ENCODE results near the gene RMP24.
"Not testable (repeated sequence)": the region's sequence is repeated elsewhere in the genome, so short reads cannot be mapped to it uniquely, and the experiment has no call there.

DNA sequence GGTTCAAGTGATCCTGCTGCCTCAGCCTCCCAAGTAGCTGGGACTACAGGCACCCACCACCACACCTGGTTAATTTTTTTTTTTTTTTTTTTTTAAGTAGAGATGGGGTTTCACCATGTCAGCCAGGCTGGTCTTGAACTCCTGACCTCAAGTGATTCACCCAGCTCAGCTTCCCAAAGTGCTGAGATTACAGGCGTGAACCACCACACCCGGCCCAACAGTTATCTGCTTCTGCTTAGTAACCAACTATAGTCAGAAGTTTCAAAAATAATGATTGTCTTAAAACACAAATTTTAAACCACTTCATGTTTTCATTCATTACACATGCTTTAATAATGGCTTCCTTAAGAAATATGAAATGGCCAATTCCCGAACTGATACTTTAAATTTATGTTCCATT, 51.8 kb downstream of the RMP24 start:
- not testable (repeated sequence) for TF ChIP-seq ISL1 (CRISPR knock-in tag; IDR thresholded peaks at IDR 0.05); BACH2 (CRISPR knock-in tag; IDR thresholded peaks at IDR 0.05; ENCODE audit: borderline replicate concordance); ARNTL (CRISPR knock-in tag; IDR thresholded peaks at IDR 0.05; ENCODE audit: borderline replicate concordance, low read depth); CSDC2 (CRISPR knock-in tag; IDR thresholded peaks at IDR 0.05); ZNF70 (CRISPR knock-in tag; IDR thresholded peaks at IDR 0.05); ZFP3 (CRISPR knock-in tag; IDR thresholded peaks at IDR 0.05)
- TF ChIP-seq, protein P1, sequence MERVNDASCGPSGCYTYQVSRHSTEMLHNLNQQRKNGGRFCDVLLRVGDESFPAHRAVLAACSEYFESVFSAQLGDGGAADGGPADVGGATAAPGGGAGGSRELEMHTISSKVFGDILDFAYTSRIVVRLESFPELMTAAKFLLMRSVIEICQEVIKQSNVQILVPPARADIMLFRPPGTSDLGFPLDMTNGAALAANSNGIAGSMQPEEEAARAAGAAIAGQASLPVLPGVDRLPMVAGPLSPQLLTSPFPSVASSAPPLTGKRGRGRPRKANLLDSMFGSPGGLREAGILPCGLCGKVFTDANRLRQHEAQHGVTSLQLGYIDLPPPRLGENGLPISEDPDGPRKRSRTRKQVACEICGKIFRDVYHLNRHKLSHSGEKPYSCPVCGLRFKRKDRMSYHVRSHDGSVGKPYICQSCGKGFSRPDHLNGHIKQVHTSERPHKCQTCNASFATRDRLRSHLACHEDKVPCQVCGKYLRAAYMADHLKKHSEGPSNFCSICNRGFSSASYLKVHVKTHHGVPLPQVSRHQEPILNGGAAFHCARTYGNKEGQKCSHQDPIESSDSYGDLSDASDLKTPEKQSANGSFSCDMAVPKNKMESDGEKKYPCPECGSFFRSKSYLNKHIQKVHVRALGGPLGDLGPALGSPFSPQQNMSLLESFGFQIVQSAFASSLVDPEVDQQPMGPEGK (CRISPR knock-in tag; IDR thresholded peaks at IDR 0.05; ENCODE audit: borderline replicate concordance) = not testable (repeated sequence)
- TF ChIP-seq, protein P2, sequence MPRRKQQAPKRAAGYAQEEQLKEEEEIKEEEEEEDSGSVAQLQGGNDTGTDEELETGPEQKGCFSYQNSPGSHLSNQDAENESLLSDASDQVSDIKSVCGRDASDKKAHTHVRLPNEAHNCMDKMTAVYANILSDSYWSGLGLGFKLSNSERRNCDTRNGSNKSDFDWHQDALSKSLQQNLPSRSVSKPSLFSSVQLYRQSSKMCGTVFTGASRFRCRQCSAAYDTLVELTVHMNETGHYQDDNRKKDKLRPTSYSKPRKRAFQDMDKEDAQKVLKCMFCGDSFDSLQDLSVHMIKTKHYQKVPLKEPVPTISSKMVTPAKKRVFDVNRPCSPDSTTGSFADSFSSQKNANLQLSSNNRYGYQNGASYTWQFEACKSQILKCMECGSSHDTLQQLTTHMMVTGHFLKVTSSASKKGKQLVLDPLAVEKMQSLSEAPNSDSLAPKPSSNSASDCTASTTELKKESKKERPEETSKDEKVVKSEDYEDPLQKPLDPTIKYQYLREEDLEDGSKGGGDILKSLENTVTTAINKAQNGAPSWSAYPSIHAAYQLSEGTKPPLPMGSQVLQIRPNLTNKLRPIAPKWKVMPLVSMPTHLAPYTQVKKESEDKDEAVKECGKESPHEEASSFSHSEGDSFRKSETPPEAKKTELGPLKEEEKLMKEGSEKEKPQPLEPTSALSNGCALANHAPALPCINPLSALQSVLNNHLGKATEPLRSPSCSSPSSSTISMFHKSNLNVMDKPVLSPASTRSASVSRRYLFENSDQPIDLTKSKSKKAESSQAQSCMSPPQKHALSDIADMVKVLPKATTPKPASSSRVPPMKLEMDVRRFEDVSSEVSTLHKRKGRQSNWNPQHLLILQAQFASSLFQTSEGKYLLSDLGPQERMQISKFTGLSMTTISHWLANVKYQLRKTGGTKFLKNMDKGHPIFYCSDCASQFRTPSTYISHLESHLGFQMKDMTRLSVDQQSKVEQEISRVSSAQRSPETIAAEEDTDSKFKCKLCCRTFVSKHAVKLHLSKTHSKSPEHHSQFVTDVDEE (CRISPR knock-in tag; IDR thresholded peaks at IDR 0.05) = not testable (repeated sequence)
